Measurements from ENCODE around the gene METRN. TPM values are rescaled to one million over a fixed set of nuclear protein-coding genes. Genes with fewer than 3 reads are reported as not detected.
A peak's percentile ranks its signal among the peaks of the same experiment; 100 is the strongest.

The METRN gene
- total and polyA plus RNA-seq, 2 donors (not counting 1 experiment from before 2014, with no cell fraction given) = 5.3 to 35.3 TPM

DNA sequence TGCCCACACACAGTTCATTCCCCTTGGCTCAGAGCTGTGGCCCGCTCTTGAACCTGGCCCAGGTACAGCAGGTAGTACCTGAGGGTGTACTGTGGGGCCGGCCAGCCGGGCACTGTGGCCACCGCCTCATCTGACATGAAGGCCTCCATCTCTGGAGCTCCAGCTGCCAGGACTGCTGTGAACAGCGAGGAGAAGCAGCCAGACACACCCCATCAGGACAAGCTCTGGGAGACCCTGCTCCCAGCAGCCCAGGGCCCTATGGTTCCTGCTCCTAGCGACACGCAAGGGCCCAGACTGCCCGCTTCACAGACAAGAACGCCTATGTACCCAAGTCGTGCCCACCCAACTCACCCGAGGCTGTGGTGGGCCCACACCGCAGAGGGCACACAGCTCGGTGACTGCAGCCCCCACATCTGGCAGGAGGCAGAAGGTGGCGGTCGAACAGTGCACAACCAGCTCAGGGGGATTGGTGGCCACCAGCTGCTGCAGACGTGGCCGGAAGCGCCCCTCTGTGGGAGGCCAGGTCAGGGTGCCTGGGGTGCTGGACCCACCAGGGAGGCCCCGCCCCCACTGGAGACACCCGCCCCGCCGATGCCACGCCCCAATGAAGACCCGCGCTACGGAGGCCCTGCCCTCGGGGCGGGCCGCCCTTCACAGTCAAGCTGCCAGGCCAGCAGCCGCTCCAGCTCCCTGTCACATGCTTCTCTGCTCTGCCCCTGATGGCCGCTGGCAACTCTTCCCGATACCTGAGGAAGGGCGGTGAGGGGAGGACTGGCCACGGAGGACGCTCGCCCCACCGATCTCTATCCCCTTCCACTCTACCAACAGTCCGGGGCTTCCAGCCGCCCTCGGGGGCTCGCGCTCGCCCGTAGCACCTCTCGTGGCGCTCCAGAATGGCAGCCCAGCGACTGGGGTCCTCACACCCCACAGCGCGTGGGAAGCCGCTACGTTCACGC, 35.8 kb upstream of the METRN start:
- H3K27ac ChIP-seq (ENCODE audit: insufficient read depth, low read length) = peak overlapping the region; percentile 67

GRCh38 chr16:679814-680624, 34.9 kb upstream of the METRN start, which contains the start of gene STUB1:
TSS of gene STUB1 (plus strand) at chr16:680410. CDS start at chr16:680526, 116 bp downstream.
- H3K4me2 ChIP-seq (ENCODE audit: extremely low read depth, insufficient read depth, low read length) = peak within 1 kb of the TSS; percentile 99
- H2AFZ ChIP-seq (ENCODE audit: low read length) = peak within 1 kb of the TSS; percentile 73
- peaks cover 31% of the 10 kb centered on the region for H3K79me2 ChIP-seq (ENCODE audit: control insufficient read depth, insufficient read depth, low read length)
- H3K9ac ChIP-seq (ENCODE audit: insufficient read depth, low read length) = peak within 1 kb of the TSS; percentile 78
- H3K27ac ChIP-seq (ENCODE audit: insufficient read depth, low read length) = peak within 1 kb of the TSS; percentile 73
- H3K4me3 ChIP-seq (replicated peaks in 1 of 4; ENCODE audit: control extremely low read depth in 1 of 4, insufficient read depth in 1 of 4, low read depth in 3 of 4, low read length in 4 of 4) = peak within 1 kb of the TSS; percentile 72 to 88 (median 85)
- H3K27me3 ChIP-seq (ENCODE audit: control insufficient read depth, insufficient read depth, low read length) = no peaks in the 10 kb centered on the region
- peak; percentile 78 to 86 for DNase-seq (ENCODE audit: low read depth in 2 of 2)
- H3K36me3 ChIP-seq (ENCODE audit: control insufficient read depth, insufficient read depth, low read length) = peaks cover 22% of the 10 kb centered on the region
- TF ChIP-seq, protein P1, sequence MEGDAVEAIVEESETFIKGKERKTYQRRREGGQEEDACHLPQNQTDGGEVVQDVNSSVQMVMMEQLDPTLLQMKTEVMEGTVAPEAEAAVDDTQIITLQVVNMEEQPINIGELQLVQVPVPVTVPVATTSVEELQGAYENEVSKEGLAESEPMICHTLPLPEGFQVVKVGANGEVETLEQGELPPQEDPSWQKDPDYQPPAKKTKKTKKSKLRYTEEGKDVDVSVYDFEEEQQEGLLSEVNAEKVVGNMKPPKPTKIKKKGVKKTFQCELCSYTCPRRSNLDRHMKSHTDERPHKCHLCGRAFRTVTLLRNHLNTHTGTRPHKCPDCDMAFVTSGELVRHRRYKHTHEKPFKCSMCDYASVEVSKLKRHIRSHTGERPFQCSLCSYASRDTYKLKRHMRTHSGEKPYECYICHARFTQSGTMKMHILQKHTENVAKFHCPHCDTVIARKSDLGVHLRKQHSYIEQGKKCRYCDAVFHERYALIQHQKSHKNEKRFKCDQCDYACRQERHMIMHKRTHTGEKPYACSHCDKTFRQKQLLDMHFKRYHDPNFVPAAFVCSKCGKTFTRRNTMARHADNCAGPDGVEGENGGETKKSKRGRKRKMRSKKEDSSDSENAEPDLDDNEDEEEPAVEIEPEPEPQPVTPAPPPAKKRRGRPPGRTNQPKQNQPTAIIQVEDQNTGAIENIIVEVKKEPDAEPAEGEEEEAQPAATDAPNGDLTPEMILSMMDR (conservative IDR thresholded peaks at IDR 0.05 in 1 of 2, IDR thresholded peaks at IDR 0.05 in 1 of 2; ENCODE audit: low read depth in 1 of 2, low read length in 2 of 2) = no peak
- TF ChIP-seq EZH2 (IDR thresholded peaks at IDR 0.05; ENCODE audit: low read length, missing control alignments) = no peak
- no peaks in the 10 kb centered on the region for H3K9me3 ChIP-seq (ENCODE audit: control insufficient read depth, insufficient read depth, low read depth, low read length)
- H4K20me1 ChIP-seq (ENCODE audit: control insufficient read depth, extremely low read depth, insufficient read depth, low read length) = no peaks in the 10 kb centered on the region
- H3K4me1 ChIP-seq (ENCODE audit: control insufficient read depth, extremely low read depth, insufficient read depth, low read length) = peaks cover 22% of the 10 kb centered on the region

More for the DNA sequence above, 35.8 kb upstream of the METRN start:
- Histone ChIP-seq H3K27me3 (ENCODE audit: control insufficient read depth, insufficient read depth, low read length) (no peaks in the 10 kb centered on the region), H3K4me1 (ENCODE audit: control insufficient read depth, extremely low read depth, insufficient read depth, low read length) (peaks cover 23% of the 10 kb centered on the region), H2AFZ (ENCODE audit: low read length) (peak overlapping the region; percentile 69), H3K4me3 (replicated peaks in 1 of 4; ENCODE audit: control extremely low read depth in 1 of 4, insufficient read depth in 1 of 4, low read depth in 3 of 4, low read length in 4 of 4) (peak overlapping the region; percentile 43 to 57 (median 45)), H3K4me2 (ENCODE audit: extremely low read depth, insufficient read depth, low read length) (peak overlapping the region; percentile 75), H3K9me3 (ENCODE audit: control insufficient read depth, insufficient read depth, low read depth, low read length) (no peaks in the 10 kb centered on the region), H3K79me2 (ENCODE audit: control insufficient read depth, insufficient read depth, low read length) (peaks cover 31% of the 10 kb centered on the region), H3K36me3 (ENCODE audit: control insufficient read depth, insufficient read depth, low read length) (peaks cover 20% of the 10 kb centered on the region), H3K9ac (ENCODE audit: insufficient read depth, low read length) (peak overlapping the region; percentile 23), H4K20me1 (ENCODE audit: control insufficient read depth, extremely low read depth, insufficient read depth, low read length) (no peaks in the 10 kb centered on the region)
- DNase-seq (ENCODE audit: low read depth in 2 of 2) = peak; percentile 45 to 56
- TF ChIP-seq, protein P1 (conservative IDR thresholded peaks at IDR 0.05 in 1 of 2, IDR thresholded peaks at IDR 0.05 in 1 of 2; ENCODE audit: low read depth in 1 of 2, low read length in 2 of 2) = no peak
- TF ChIP-seq EZH2 (IDR thresholded peaks at IDR 0.05; ENCODE audit: low read length, missing control alignments) = no peak

- Histone ChIP-seq H3K36me3 (ENCODE audit: control insufficient read depth, insufficient read depth, low read length) (peaks cover 26% of the 10 kb centered on the region), H2AFZ (ENCODE audit: low read length) (no peak overlapping the region), H3K27ac (ENCODE audit: insufficient read depth, low read length) (peak overlapping the region; percentile 73), H3K4me3 (replicated peaks in 1 of 4; ENCODE audit: control extremely low read depth in 1 of 4, insufficient read depth in 1 of 4, low read depth in 3 of 4, low read length in 4 of 4) (peak overlapping the region; percentile 72 to 88 (median 85)), H3K4me1 (ENCODE audit: control insufficient read depth, extremely low read depth, insufficient read depth, low read length) (peaks cover 18% of the 10 kb centered on the region), H3K79me2 (ENCODE audit: control insufficient read depth, insufficient read depth, low read length) (peaks cover 31% of the 10 kb centered on the region), H3K9ac (ENCODE audit: insufficient read depth, low read length) (peak overlapping the region; percentile 78), H3K27me3 (ENCODE audit: control insufficient read depth, insufficient read depth, low read length) (no peaks in the 10 kb centered on the region), H3K4me2 (ENCODE audit: extremely low read depth, insufficient read depth, low read length) (peak overlapping the region; percentile 99), H3K9me3 (ENCODE audit: control insufficient read depth, insufficient read depth, low read depth, low read length) (no peaks in the 10 kb centered on the region), H4K20me1 (ENCODE audit: control insufficient read depth, extremely low read depth, insufficient read depth, low read length) (no peaks in the 10 kb centered on the region)
- TF ChIP-seq, protein P1 (conservative IDR thresholded peaks at IDR 0.05 in 1 of 2, IDR thresholded peaks at IDR 0.05 in 1 of 2; ENCODE audit: low read depth in 1 of 2, low read length in 2 of 2) = no peak
- DNase-seq (ENCODE audit: low read depth in 2 of 2) = no peak
Observed at GRCh38 chr16:680625-680945, 34.3 kb upstream of the METRN start.

Data from fibroblast of lung (primary cell).